Measurements from ENCODE around the gene PPP3CA. TPM values are rescaled to one million over a fixed set of nuclear protein-coding genes. Genes with fewer than 3 reads are reported as not detected.

PPP3CA gene
- total and polyA plus RNA-seq, 2 donors (not counting 1 experiment from before 2014, with no cell fraction given), result 66.4 to 79.3 TPM

- Histone ChIP-seq H3K79me2 (ENCODE audit: control insufficient read depth, insufficient read depth, low read length) (peaks cover 37% of the 10 kb centered on the region), H3K4me2 (ENCODE audit: extremely low read depth, insufficient read depth, low read length) (no peak overlapping the region)
Measured at GRCh38 chr4:101274888-101275752, 72.2 kb downstream of the PPP3CA start.

DNA sequence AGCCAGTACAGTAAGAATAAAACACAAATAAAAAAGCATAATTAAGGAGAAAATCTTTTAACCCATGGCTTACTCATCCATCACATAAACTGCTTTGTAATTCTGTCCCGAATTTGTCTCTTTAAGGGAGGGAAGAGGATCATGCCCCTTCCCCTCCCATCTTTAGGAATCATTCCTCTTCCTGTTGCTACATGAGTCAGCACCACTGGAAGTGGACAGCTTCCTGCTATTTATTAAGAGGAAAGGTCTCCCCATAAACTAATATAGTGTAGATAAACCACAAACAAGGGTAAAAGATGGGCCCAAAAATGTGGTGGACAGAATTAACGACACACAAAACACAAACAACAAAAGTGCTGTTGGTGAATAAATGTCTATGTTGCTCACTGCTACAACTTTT lies 75.8 kb downstream of the PPP3CA start:
- Histone ChIP-seq H3K4me2 (ENCODE audit: extremely low read depth, insufficient read depth, low read length) (no peak overlapping the region), H3K9ac (ENCODE audit: insufficient read depth, low read length) (no peak overlapping the region), H2AFZ (ENCODE audit: low read length) (no peak overlapping the region), H3K4me3 (replicated peaks in 1 of 4; ENCODE audit: control extremely low read depth in 1 of 4, insufficient read depth in 1 of 4, low read depth in 3 of 4, low read length in 4 of 4) (no peak overlapping the region), H3K79me2 (ENCODE audit: control insufficient read depth, insufficient read depth, low read length) (peaks cover 34% of the 10 kb centered on the region), H3K27me3 (ENCODE audit: control insufficient read depth, insufficient read depth, low read length) (no peaks in the 10 kb centered on the region), H3K36me3 (ENCODE audit: control insufficient read depth, insufficient read depth, low read length) (no peaks in the 10 kb centered on the region), H4K20me1 (ENCODE audit: control insufficient read depth, extremely low read depth, insufficient read depth, low read length) (peaks cover 7% of the 10 kb centered on the region), H3K4me1 (ENCODE audit: control insufficient read depth, extremely low read depth, insufficient read depth, low read length) (no peaks in the 10 kb centered on the region), H3K9me3 (ENCODE audit: control insufficient read depth, insufficient read depth, low read depth, low read length) (no peaks in the 10 kb centered on the region), H3K27ac (ENCODE audit: insufficient read depth, low read length) (no peak overlapping the region)
- TF ChIP-seq EZH2 (IDR thresholded peaks at IDR 0.05; ENCODE audit: low read length, missing control alignments), result no peak
- TF ChIP-seq CTCF (conservative IDR thresholded peaks at IDR 0.05 in 1 of 2, IDR thresholded peaks at IDR 0.05 in 1 of 2; ENCODE audit: low read depth in 1 of 2, low read length in 2 of 2), result no peak
- DNase-seq (ENCODE audit: low read depth in 2 of 2), result peak; percentile 18 to 26

More at GRCh38 chr4:101274888-101275752, 72.2 kb downstream of the PPP3CA start:
- no peak for TF ChIP-seq CTCF (conservative IDR thresholded peaks at IDR 0.05 in 1 of 2, IDR thresholded peaks at IDR 0.05 in 1 of 2; ENCODE audit: low read depth in 1 of 2, low read length in 2 of 2)
- TF ChIP-seq EZH2 (IDR thresholded peaks at IDR 0.05; ENCODE audit: low read length, missing control alignments), result no peak
- Histone ChIP-seq H3K27ac (ENCODE audit: insufficient read depth, low read length) (no peak overlapping the region), H3K9me3 (ENCODE audit: control insufficient read depth, insufficient read depth, low read depth, low read length) (no peaks in the 10 kb centered on the region), H4K20me1 (ENCODE audit: control insufficient read depth, extremely low read depth, insufficient read depth, low read length) (peaks cover 5% of the 10 kb centered on the region), H3K27me3 (ENCODE audit: control insufficient read depth, insufficient read depth, low read length) (no peaks in the 10 kb centered on the region), H2AFZ (ENCODE audit: low read length) (no peak overlapping the region), H3K4me1 (ENCODE audit: control insufficient read depth, extremely low read depth, insufficient read depth, low read length) (peaks cover 8% of the 10 kb centered on the region), H3K36me3 (ENCODE audit: control insufficient read depth, insufficient read depth, low read length) (no peaks in the 10 kb centered on the region), H3K4me3 (replicated peaks in 1 of 4; ENCODE audit: control extremely low read depth in 1 of 4, insufficient read depth in 1 of 4, low read depth in 3 of 4, low read length in 4 of 4) (no peak overlapping the region), H3K9ac (ENCODE audit: insufficient read depth, low read length) (no peak overlapping the region)
- DNase-seq (ENCODE audit: low read depth in 2 of 2), result peak in 1 of 2 donors; percentile 30

GRCh38 chr4:101269682-101270081 lies 77.6 kb downstream of the PPP3CA start:
- H3K9me3 ChIP-seq (ENCODE audit: control insufficient read depth, insufficient read depth, low read depth, low read length), result no peaks in the 10 kb centered on the region
- H3K4me1 ChIP-seq (ENCODE audit: control insufficient read depth, extremely low read depth, insufficient read depth, low read length), result no peaks in the 10 kb centered on the region
- peaks cover 26% of the 10 kb centered on the region for H3K79me2 ChIP-seq (ENCODE audit: control insufficient read depth, insufficient read depth, low read length)
- TF ChIP-seq CTCF (conservative IDR thresholded peaks at IDR 0.05 in 1 of 2, IDR thresholded peaks at IDR 0.05 in 1 of 2; ENCODE audit: low read depth in 1 of 2, low read length in 2 of 2) (no peak), EZH2 (IDR thresholded peaks at IDR 0.05; ENCODE audit: low read length, missing control alignments) (no peak)
- H2AFZ ChIP-seq (ENCODE audit: low read length), result no peak overlapping the region
- no peak overlapping the region for H3K27ac ChIP-seq (ENCODE audit: insufficient read depth, low read length)
- H3K4me2 ChIP-seq (ENCODE audit: extremely low read depth, insufficient read depth, low read length), result no peak overlapping the region
- no peak for DNase-seq (ENCODE audit: low read depth in 2 of 2)
- H3K4me3 ChIP-seq (replicated peaks in 1 of 4; ENCODE audit: control extremely low read depth in 1 of 4, insufficient read depth in 1 of 4, low read depth in 3 of 4, low read length in 4 of 4), result no peak overlapping the region
- peaks cover 7% of the 10 kb centered on the region for H4K20me1 ChIP-seq (ENCODE audit: control insufficient read depth, extremely low read depth, insufficient read depth, low read length)
- no peak overlapping the region for H3K9ac ChIP-seq (ENCODE audit: insufficient read depth, low read length)
- no peaks in the 10 kb centered on the region for H3K36me3 ChIP-seq (ENCODE audit: control insufficient read depth, insufficient read depth, low read length)
- no peaks in the 10 kb centered on the region for H3K27me3 ChIP-seq (ENCODE audit: control insufficient read depth, insufficient read depth, low read length)
